NCI-H1105 treated with DMSO at 0.1 percent for 48 hours (cell line): ENCODE data around the gene PCSK5.
A peak's percentile ranks its signal among the peaks of the same experiment; 100 is the strongest.
"Not testable (repeated sequence)": the region's sequence is repeated elsewhere in the genome, so short reads cannot be mapped to it uniquely, and the experiment has no call there.

Experiments used
- DNase-seq: peaks from one replicate; lab custom pipeline; 2025; lab: John Stamatoyannopoulos, UW

PCSK5 gene

DNA sequence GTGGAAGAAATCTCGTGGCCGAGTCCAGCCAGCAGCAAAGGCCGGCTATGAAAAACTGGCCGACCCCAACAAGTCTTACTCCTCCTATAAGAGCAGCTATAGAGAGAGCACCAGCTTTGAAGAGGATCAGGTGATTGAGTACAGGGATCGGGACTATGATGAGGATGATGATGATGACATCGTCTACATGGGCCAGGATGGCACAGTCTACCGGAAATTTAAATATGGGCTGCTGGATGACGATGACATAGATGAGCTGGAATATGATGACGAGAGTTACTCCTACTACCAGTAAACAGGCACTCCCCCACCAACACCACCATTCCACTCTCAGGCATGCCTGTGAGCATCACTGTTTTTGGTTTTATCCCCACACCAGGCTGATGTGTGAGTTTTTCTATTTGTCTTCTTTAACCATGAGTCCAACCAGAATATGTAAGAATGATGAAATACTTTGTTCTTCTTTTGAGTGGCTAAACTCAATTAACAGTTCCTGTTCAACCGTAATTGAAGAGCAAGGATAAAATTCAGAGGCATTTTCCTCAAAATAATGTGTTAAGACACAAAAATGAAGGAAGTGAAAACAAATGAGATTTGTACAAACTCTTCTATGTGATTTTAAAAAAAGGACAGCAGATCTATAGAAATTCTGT, 468.3 kb downstream of the PCSK5 start:
- DNase-seq = no peak

DNA sequence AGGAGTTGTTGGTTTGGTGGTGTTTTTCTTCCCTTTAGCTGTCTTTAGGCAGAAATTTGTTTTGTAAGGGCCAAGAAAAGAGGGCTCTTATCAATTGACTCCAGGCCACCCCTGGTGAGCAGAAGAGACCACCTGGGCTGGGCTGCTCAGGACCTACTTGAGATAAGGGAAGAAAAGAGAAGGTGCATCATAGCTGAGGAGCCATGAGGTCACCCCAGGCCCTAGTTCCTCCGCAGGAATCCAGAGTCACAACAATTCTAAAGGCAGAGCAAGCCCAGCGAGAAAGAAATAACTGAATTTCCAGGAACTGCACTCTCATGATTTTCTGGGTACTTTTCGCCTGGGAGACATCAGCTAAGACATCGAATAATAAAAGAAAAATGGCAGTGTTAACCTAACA, 468.9 kb downstream of the PCSK5 start:
- no peak for DNase-seq

DNA sequence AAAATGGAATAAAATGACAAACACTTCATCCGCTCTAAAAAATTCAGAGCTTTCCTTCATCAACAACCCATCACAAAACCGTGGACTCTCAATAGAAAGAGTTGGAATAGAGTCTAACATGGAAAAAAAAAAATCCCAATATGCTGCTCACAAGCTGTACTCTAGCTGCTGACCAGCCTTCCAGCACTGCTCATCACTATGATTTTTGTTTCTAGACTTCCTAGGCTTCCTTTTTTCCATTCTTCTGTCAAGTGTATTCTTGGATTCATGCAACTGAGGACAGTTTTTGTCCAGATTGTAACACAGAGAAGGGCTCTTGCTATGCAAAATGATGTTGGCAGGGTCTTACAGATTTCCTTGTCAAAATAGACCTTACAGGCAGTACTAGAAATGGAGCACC, 469.3 kb downstream of the PCSK5 start:
- DNase-seq = no peak

DNA sequence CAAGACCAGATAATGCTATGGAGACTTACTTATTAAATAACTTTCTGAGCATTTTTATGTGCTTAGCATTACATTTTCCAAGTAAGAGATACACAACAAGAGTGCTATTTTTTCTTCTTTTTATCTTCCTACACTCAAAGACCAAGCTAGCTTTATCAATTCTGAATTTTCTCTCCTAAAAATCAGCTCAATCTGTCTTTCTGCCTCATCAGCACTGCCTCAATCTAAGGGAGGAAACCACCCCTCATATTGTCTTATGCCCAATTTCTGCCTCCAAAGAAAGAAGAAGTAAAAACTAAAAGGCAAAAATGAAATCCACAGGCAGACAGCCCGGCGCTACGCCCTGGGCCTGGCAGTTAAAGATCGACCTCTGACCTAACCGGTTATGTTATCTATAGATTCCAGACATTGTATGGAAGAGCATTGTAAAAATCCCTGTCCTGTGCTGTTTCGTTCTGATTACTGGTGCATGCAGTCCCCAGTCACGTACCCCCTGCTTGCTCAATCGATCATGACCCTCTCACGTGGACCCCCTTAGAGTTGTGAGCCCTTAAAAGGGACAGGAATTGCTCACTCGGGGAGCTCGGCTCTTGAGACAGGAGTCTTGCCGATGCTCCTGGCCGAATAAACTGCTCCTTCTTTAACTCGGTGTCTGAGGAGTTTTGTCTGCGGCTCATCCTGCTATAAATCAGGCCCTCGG, 472.0 kb downstream of the PCSK5 start:
- DNase-seq = not testable (repeated sequence)

DNA sequence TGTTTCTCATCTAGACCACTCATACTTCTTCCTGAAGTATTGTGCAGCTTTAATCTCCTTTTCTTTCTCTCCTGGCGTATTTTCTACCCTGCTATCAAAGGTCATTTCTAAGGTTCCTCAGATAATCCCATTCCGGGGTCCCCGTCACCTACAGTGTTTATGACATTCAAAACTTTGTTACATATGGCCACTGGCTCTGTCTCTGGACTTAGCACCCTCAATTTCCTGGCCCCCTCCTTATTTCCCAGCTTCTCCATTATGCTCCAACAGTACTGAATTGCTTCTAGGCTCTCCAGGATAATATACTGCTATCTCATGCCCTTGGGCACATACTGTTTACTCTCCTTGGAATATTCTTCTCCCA, 472.5 kb downstream of the PCSK5 start:
- DNase-seq = no peak

DNA sequence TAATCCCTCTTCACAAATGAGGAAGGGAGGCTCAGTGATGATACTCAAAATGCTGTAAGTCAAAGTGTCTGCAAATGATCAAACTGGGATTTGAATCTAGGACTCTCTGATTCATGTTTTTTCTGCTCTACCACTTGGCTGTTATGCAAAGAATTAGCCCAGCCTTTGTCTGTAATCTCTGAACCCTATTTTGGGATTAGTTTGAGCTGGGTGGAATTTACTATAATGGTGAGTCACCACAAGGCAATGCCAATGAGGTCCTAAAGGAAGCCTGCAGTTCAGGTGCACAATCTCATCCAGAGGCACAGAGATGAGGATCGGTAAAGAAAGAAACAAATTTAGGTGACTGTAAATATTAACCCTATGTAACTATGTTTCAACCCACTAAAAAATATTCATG, 474.6 kb downstream of the PCSK5 start:
- no peak for DNase-seq

DNA sequence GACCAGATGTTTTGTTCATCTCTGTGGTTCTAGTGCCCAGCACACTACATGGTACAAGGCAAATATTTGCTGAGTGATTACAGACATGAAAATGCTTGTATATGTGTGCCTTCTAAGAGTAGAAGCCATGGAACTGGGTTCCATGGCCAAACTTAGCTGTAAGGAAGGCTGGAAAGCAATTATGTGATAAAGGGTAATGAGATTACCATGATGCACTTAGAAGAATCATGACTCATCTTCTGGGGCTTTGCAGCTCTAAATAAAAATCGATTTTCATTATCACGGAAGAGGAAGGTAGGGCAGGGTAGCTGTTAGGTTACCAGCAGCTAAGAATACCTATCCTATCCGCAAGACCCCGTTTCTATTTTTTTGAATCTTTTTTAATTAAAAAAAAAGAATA, 475.8 kb downstream of the PCSK5 start:
- peak; percentile 30 for DNase-seq

DNA sequence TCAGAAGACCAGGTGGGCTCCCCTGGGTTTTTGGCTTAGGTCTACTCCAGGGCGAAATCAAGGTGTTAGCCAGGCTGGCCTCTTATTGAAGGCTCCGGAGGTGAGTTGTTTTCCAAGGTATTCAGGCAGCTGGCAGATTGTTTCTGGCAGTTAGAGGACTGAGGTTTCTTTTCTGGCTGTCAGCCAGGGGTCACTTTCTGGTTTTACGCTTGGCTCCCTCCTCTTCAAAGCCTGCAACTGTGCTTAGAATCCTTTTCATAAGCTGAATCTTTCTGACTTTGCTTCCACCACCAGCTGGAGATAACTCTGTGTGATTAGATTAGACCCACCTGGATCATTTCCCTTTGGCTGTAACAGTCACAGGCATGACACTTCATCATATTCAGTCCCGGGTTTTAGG, 479.1 kb downstream of the PCSK5 start:
- peak; percentile 96 for DNase-seq

DNA sequence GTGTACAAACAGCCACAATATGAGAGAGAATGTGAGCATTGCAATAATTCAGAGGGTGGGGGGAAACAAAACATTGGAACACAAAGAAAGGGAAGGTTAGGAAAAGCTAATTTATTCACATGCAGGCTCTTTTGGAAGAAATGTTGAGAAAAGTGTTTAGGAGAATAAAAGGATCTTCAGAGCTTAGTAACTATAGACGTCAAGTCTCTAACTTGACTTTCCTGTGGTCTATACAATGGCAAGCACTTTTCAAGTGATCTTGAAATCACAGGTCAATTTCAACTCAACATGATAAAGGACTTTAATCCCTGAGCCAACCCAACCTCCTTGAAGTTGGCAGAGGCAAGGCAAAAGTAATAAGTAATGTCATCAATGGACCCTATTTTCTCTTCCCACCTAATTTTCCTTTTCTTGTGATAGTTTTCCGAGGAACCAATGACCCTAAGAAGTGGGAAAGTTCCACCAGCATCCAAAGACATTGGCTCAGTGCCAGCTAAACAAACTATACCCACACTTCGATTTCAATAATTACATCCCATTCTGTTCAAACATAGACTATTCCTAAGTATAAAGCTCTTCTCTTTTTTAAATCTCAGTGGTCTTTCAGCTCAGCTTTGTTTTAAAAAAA, 480.0 kb downstream of the PCSK5 start:
- DNase-seq = peak; percentile 17

DNA sequence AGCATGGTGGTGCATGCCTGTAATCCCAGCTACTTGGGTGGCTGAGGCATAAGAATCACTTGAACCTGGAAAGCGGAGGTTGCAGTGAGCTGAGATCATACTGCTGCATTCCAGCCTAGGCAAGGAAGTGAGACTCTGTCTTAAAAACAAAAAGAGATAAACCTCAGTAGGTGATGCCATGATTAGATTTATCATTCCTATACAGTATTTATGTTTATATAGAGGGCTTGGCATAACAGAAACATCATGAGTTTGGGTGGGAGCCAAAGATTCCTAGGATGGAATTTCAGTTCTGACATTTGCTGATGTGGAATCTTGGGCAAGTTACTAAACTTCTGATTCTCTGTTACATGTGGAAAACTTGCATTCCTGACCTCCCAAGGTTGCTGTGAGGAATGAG, 481.4 kb downstream of the PCSK5 start:
- no peak for DNase-seq

DNA sequence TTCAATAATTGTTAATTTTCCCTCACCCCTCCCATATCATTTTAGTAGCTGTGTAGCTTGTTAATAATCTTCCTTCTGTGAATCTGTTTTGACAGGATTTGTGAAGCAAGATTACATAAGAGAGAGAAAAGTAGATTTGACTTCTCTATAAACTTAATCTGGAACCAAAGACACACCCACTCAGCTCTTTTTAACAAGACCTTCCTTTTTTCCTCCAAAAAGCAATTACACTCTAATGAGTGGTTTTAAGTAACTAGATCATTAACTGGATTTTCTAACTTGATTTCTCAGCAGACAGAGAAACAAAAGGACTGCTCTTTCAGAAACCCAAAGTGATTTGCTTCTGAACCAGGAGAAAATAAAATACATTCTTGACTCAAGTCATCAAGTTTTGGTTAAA, 481.9 kb downstream of the PCSK5 start:
- DNase-seq = no peak

DNA sequence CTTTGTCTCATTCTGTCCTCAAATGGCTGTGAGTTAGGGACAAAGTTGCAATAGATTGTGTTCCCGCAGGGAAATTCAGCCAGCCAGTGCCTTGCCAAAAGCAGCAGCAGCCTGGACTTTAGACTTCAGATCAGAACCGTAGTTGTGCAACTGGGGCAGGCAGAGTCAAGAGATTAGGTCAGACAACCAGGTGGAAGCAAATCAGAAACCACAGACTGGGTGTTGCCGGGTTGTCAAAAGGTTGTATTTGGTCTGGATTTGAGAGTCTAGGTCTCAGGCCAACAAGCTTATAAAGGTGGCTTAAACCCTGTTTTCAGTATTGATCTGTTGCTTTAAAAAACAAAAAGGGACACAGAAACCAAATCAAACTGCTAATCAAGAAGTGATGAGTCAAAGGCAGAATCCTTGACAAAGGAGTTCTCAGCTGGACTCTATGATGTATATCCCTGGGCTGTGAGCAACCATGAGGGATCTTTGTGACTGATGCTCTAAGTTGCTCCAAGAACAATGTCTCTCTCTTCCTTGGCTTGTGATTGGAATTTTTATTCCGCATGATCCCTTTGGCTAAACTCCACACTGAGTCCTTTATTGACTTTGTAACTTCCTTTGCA, 482.8 kb downstream of the PCSK5 start:
- no peak for DNase-seq

DNA sequence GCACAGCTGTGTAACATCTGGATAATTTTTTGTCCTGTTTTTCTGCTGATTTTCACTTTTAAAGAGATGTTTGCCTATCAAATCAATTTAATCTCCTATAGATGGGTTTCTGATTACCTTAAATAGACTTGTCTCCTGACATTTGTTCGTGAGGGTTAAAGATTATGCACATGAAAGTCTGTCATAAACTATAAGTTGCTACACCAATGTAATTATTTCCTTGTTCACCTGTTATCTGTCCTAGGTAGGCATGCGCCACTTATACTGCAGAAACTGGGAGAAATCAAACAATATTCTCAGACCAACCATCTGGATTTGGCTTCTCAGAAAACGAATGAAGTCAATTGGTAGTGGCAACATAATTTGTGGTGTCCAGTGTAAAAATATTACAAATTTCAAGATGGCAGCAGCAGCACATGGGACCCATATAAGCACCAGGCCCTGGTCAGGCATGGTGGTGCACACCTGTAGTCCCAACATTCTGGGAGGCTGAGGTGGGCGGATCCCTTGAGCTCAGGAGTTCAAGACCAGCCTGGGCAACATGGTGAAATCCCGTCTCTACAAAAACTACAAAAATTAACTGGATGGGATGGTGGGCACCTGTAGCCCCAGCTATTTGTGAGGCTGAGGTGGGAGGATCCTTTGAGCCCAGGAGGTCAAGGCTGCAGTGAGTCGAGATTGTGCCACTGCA, 483.5 kb downstream of the PCSK5 start:
- no peak for DNase-seq

DNA sequence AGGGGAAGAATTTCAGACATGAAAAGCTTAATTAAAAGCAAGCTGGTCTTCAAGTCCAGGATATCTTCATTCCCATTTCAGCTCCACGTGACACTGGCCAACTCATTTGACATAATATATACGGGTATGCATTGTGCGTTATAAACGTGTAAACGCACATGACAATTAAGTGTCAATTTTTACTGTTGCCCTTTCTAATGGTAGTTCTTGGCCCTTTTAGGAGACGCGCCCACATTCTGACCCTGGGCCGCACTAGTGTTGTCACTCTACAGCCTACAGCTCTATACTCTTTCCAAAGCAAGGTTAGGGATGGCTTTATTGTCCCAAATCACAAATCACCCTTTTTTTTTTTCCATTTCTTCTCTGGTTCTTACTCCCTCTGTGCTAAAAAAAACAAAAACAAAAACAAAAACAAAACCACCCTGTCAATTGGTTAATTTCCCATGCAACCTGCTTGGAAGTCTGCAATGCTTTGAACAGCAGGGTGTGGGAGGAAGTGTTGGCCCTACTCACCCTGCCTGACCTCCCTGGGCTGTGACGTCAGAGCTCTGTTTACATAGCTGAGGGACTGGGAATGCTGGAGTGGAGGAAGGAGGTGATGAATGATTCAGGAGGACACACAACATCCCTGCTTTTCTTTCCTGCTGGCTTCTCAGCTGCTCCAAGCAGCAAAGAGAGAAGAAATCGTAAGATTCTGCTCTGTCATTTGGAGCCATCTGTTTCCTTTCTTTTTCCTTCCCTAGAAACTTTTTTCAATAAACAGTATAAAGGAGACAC, 484.5 kb downstream of the PCSK5 start:
- DNase-seq = no peak

DNA sequence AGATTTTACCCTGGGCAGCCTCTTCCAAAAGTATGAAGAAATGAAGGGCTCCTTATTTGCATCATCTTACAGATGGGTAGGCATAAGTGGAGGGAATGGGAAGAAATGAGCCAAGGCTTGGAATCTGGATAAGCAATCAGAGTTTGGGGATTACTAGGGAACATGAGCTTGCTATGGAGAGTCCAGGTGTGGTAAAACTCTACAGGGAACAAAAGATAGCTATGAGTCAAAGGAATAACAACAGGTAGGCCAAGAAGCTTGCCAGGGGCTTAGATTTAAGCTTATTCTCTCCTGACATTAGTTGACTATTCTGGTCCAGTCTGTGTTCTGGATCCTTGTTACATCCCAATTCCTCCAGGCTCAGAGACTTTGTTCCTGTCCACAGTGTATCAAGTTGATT, 487.3 kb downstream of the PCSK5 start:
- no peak for DNase-seq

DNA sequence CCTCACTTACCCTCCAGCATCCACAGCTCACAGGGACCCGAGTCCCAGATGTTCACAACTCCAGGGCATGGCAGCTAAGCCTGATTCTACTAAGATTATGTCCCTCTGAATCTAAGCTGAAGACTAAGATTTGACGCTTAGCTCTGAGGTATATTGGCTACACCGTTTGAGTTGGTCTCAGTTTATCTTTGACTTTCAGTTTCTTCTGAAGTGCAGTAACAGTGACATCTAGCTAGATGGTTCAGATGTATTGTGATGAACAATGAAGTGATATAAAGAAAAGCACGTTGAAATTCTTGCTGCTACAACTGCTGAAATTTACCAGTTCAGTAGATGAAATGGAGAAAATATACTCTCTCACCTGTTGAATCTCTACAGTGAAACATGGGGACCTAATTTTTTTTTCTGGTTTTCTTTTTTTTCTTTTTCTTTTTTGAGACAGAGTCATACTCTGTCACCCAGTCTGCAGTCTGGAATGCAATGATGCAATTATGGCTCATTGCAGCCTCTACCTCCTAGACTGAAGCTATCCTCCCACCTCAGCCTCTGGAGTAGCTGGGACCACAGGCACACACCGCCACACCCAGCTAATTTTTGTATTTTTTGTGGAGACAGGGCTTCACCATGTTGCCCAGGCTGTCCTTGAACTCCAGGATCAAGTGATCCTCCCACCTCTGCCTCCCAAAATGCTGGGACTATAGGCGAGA, 488.0 kb downstream of the PCSK5 start:
- no peak for DNase-seq

DNA sequence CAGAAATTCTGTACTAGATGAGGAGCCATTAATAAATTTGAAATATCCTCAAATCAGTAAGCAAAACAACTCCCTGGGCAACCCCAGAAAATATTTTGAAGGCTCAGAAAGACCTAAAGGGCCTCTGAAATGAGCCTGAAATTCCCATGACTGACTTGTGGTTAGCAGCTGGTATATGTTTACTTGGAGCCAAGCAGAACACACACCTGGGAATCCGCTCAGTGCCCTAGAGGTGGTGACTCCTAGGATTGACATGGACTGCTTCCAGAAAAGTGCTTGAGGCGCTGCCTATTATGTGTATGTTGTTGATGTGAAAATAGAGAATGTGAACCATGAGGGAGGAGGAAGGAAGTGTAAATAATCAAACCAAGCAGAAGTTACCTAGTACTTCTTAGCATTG, 489.0 kb downstream of the PCSK5 start:
- peak; percentile 90 for DNase-seq

DNA sequence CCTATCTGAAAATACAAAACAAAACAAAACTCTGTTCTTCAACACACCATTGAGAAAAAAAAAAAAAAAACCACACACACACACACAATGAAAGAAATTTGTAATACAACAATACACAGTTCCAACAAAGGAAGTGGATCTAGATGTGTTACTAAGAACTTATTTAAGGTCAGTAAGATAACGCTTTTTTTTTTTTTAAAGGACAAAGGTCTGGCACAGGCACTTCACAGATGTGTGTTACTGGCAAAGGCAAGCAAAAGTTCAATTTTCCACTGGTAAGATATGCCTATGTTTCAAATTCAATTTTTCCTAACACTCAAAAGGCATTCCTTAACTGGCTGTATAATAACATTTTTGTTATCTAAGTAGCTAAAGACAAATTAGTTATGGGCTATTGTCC, 500.2 kb downstream of the PCSK5 start:
- DNase-seq = no peak

DNA sequence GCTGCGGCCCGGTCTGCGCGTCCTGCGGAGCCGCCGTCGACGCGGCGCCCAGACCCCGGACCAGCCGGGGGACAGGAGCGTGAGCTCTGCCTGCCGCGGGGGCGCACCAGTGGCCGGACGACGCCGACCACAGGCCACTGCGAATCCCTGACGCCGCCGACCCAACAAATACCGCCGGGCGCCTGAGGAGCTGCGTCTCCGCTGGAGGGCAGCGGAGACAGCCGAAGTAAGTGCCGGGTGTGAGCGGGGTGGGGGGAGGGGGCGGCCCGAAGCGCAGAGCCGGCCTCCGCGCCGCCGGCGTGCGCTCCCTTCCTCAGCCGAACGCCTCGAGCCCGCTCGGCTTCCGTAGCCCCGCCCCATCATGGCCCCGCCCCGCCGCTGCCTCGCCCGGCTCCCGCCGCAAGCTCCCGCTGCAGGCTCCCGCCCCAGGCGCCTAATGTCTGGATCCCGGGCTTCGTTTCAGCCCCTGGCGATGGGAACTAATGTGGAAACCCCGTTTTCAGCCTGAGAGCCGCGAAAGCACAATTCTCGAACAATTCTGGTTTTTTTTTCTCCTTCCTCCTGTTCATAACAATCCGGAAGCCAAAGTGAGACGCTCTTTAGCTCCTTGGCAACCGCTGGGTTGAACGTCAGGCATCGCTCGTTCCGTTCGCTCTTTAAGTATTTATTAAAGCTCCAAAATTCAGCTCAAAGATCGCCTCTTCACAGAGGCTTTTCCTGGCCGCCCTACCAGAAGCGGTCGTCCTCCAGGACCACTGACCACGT, 503.9 kb downstream of the PCSK5 start, which contains the start of gene RFK:
Gene RFK (minus strand): TSS at position 232 of the 765 bp plus-strand sequence. CDS start 255 bp downstream, outside the sequence.
- DNase-seq = peak; percentile 83

DNA sequence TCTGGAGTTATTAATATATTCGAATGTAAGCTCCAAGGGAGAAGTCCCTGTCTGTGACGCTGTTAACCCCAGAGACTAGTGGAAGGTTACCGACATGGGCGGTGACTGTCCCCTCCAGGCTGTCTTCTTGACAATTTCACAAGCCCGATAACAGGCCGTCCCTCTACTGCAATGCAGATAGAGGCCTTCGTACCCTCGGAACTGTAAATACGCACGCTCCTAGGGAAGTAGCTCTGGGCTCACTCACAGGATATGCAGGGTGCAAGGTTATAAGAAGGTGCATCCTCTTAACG, 504.4 kb downstream of the PCSK5 start:
- DNase-seq = peak; percentile 74
